Measurements from ENCODE around the gene CIDEA. TPM values are rescaled to one million over a fixed set of nuclear protein-coding genes. Genes with fewer than 3 reads are reported as not detected.

Gene CIDEA
- total RNA-seq, 1 donor from 2014 or later = not detected

- Histone ChIP-seq H3K4me1 (peaks cover 5 to 7% of the 10 kb centered on the region in 2 donors), H3K9me3 (no peaks in the 10 kb centered on the region), H3K36me3 (no peaks in the 10 kb centered on the region), H3K27ac (no peak overlapping the region), H3K27me3 (no peaks in the 10 kb centered on the region), H3K4me3 (no peak overlapping the region)
- DNase-seq (ENCODE audit: low spot score in 2 of 2) = no peak
- intact Hi-C loops (cut with DNase I) = no loop called here
- TF ChIP-seq CTCF (IDR thresholded peaks at IDR 0.05) = no peak
Observed at GRCh38 chr18:12291690-12292089, 37.5 kb downstream of the CIDEA start.

- no peak overlapping the region for H3K4me3 ChIP-seq
- H3K27me3 ChIP-seq = no peaks in the 10 kb centered on the region
- H3K9me3 ChIP-seq = peaks cover 0 to 3% of the 10 kb centered on the region in 2 donors
- no peak overlapping the region for H3K27ac ChIP-seq
- peaks cover 0 to 3% of the 10 kb centered on the region in 2 donors for H3K4me1 ChIP-seq
- no peak for TF ChIP-seq CTCF (IDR thresholded peaks at IDR 0.05)
- no peak for DNase-seq (ENCODE audit: low spot score in 2 of 2)
- no peaks in the 10 kb centered on the region for H3K36me3 ChIP-seq
- intact Hi-C loops (cut with DNase I) = no loop called here
Observed at GRCh38 chr18:12293831-12294230, 39.7 kb downstream of the CIDEA start.

GRCh38 chr18:12295389-12296086 is 41.4 kb downstream of the CIDEA start:
- intact Hi-C loops (cut with DNase I) = no loop called here
- H3K36me3 ChIP-seq = no peaks in the 10 kb centered on the region
- TF ChIP-seq CTCF (IDR thresholded peaks at IDR 0.05) = no peak
- H3K27ac ChIP-seq = no peak overlapping the region
- H3K27me3 ChIP-seq = no peaks in the 10 kb centered on the region
- peaks cover 0 to 3% of the 10 kb centered on the region in 2 donors for H3K9me3 ChIP-seq
- no peaks in the 10 kb centered on the region for H3K4me1 ChIP-seq
- peak in 1 of 2 donors; percentile 37 for DNase-seq (ENCODE audit: low spot score in 2 of 2)
- no peak overlapping the region for H3K4me3 ChIP-seq

- no peak for TF ChIP-seq CTCF (IDR thresholded peaks at IDR 0.05)
- H3K9me3 ChIP-seq = peaks cover 0 to 3% of the 10 kb centered on the region in 2 donors
- no peak overlapping the region for H3K27ac ChIP-seq
- H3K36me3 ChIP-seq = no peaks in the 10 kb centered on the region
- no peak overlapping the region for H3K4me3 ChIP-seq
- H3K4me1 ChIP-seq = no peaks in the 10 kb centered on the region
- intact Hi-C loops (cut with DNase I) = no loop called here
- no peaks in the 10 kb centered on the region for H3K27me3 ChIP-seq
- no peak for DNase-seq (ENCODE audit: low spot score in 2 of 2)
Observed at GRCh38 chr18:12296087-12296403, 41.9 kb downstream of the CIDEA start.

- intact Hi-C loops (cut with DNase I) = no loop called here
- TF ChIP-seq CTCF (IDR thresholded peaks at IDR 0.05) = no peak
Observed at GRCh38 chr18:12296457-12296856, 42.3 kb downstream of the CIDEA start.

More at GRCh38 chr18:12296457-12296856, 42.3 kb downstream of the CIDEA start:
- DNase-seq (ENCODE audit: low spot score in 2 of 2) = peak in 1 of 2 donors; percentile 13
- Histone ChIP-seq H3K36me3 (no peaks in the 10 kb centered on the region), H3K4me1 (no peaks in the 10 kb centered on the region), H3K27ac (no peak overlapping the region), H3K27me3 (no peaks in the 10 kb centered on the region), H3K4me3 (no peak overlapping the region), H3K9me3 (peaks cover 0 to 3% of the 10 kb centered on the region in 2 donors)
